ENCODE results near the gene COQ5.
"Not testable (repeated sequence)": the region's sequence is repeated elsewhere in the genome, so short reads cannot be mapped to it uniquely, and the experiment has no call there.

The COQ5 gene

GRCh38 chr12:120489018-120489417 lies 39.9 kb downstream of the COQ5 start:
- DNase-seq (ENCODE audit: low read depth), result no peak
- TF ChIP-seq CTCF (conservative IDR thresholded peaks at IDR 0.05; ENCODE audit: low read length), result no peak
- H3K4me3 ChIP-seq (ENCODE audit: low read length), result no peak overlapping the region

- no peak for DNase-seq (ENCODE audit: low read depth)
- H3K4me3 ChIP-seq (ENCODE audit: low read length), result no peak overlapping the region
- TF ChIP-seq CTCF (conservative IDR thresholded peaks at IDR 0.05; ENCODE audit: low read length), result no peak
Measured at GRCh38 chr12:120488057-120488640, 40.8 kb downstream of the COQ5 start.

GRCh38 chr12:120487552-120487951 lies 41.4 kb downstream of the COQ5 start:
- not testable (repeated sequence) for DNase-seq (ENCODE audit: low read depth); H3K4me3 ChIP-seq (ENCODE audit: low read length)

- DNase-seq (ENCODE audit: low read depth), result no peak
- H3K4me3 ChIP-seq (ENCODE audit: low read length), result no peak overlapping the region
- no peak for TF ChIP-seq CTCF (conservative IDR thresholded peaks at IDR 0.05; ENCODE audit: low read length)
Measured at GRCh38 chr12:120485961-120486881, 42.7 kb downstream of the COQ5 start.

GRCh38 chr12:120483621-120484020 lies 45.3 kb downstream of the COQ5 start:
- H3K4me3 ChIP-seq (ENCODE audit: low read length), result no peak overlapping the region
- TF ChIP-seq CTCF (conservative IDR thresholded peaks at IDR 0.05; ENCODE audit: low read length), result no peak
- DNase-seq (ENCODE audit: low read depth), result no peak

GRCh38 chr12:120481022-120481767 lies 47.8 kb downstream of the COQ5 start:
- H3K4me3 ChIP-seq (ENCODE audit: low read length), result no peak overlapping the region
- DNase-seq (ENCODE audit: low read depth), result no peak
- TF ChIP-seq CTCF (conservative IDR thresholded peaks at IDR 0.05; ENCODE audit: low read length), result no peak

- no peak for DNase-seq (ENCODE audit: low read depth)
- no peak for TF ChIP-seq CTCF (conservative IDR thresholded peaks at IDR 0.05; ENCODE audit: low read length)
- no peak overlapping the region for H3K4me3 ChIP-seq (ENCODE audit: low read length)
Measured at GRCh38 chr12:120480211-120480610, 48.7 kb downstream of the COQ5 start.

Data from AG10803 (cell line).